NCI-H1436 (cell line): ENCODE results near the gene TSKS.

Source experiments
- DNase-seq: peaks from one replicate; lab custom pipeline; 2025; lab: John Stamatoyannopoulos, UW

Gene TSKS, protein sequence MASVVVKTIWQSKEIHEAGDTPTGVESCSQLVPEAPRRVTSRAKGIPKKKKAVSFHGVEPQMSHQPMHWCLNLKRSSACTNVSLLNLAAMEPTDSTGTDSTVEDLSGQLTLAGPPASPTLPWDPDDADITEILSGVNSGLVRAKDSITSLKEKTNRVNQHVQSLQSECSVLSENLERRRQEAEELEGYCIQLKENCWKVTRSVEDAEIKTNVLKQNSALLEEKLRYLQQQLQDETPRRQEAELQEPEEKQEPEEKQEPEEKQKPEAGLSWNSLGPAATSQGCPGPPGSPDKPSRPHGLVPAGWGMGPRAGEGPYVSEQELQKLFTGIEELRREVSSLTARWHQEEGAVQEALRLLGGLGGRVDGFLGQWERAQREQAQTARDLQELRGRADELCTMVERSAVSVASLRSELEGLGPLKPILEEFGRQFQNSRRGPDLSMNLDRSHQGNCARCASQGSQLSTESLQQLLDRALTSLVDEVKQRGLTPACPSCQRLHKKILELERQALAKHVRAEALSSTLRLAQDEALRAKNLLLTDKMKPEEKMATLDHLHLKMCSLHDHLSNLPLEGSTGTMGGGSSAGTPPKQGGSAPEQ

DNA sequence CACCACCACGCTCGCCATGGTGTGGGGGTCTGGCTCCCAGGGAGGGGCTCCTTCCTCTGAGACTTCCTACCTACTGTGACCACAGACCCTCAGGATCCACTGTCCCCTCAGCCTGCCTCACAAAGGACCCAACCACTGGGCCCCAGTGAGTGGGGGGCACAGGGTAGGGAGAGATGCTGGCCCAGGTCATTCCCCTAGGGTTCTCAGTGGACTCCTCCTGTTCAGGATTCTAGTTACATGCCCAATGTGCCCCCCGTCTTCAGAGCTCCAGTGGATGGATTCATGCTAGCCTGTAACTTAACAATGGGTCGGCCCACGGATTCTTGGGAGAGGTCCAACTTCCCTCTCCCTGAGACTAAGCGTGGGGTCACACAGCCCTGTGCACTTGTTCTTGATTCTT is at the start of gene TSKS:
TSS of gene TSKS (minus strand) at position 77 of the 400 bp plus-strand sequence. CDS start at position 18, 59 bp downstream.
- DNase-seq, result no peak

GRCh38 chr19:49812452-49812996 is 49.4 kb upstream of the TSKS start:
- no peak for DNase-seq

- DNase-seq, result no peak
Measured at GRCh38 chr19:49811328-49811727, 48.2 kb upstream of the TSKS start.

DNA sequence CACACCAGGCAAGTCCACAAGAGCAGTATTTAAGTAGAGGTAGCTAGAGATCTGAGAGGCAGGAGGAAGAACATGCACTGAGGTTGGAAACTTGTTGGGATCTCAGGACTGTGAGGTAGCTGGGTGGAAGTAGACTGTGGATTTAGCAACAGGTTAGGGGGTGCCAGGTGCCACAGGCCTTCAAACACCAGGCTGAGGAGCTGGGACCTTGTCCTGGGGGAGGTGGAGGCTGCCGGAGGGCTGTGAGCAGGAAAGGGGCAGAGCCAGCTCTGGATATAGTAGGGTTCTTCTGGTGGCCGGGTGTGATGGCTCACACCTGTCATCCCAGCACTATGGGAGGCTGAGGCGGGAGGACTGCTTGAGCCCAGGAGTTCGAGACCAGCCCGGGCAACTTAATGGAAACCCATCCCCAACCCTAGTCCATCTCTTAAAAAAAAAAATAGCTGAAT is 46.9 kb upstream of the TSKS start:
- no peak for DNase-seq

DNA sequence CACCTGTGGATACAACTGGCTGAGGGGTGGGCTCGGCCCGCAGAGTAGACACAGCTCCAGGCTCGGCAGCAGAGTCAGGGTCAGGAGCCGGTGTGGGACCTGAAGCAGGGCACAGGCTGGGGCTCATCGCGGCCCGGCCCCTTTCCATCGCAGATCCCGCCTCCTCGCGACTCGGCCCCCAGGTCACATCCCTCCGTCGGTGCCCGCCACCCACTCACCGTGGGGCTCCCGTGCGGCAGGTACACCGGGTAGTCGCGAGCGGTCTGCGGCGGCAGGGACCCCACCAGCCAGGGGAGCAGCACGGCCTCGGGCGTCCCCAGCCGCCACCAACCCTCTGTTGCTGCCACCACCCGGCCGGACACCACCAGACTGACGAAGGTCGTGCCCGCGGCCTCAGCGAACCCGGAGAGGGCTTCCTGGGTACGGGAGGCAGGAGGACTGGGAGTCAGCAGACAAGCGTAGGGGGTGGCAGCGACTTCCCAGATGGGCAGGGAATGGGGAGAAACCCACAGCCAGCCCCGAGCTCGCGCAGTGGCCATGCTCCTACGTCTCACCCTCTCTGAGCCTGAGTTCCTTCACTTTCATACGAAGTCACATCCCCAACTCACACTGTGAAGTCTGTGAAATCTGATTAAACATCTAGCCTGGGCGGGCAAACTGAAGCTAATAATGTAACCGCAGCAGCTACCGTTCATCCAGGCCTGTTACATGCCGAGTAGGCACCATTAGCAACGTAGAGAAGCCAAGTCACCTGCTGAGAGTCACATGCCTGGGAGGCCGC is 46.2 kb upstream of the TSKS start:
- DNase-seq, result no peak

GRCh38 chr19:49808711-49809159 is 45.6 kb upstream of the TSKS start:
- DNase-seq, result peak; percentile 99

- no peak for DNase-seq
Measured at GRCh38 chr19:49807904-49808675, 45.0 kb upstream of the TSKS start.

- no peak for DNase-seq
Measured at GRCh38 chr19:49807058-49807903, 44.2 kb upstream of the TSKS start.

DNA sequence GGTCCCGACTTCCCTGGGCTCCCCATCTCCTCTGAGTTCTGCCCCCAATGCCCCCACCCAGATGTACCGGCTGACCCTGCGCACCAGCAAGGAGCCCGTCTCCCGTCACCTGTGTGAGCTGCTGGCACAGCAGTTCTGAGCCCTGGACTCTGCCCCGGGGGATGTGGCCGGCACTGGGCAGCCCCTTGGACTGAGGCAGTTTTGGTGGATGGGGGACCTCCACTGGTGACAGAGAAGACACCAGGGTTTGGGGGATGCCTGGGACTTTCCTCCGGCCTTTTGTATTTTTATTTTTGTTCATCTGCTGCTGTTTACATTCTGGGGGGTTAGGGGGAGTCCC is 43.5 kb upstream of the TSKS start:
- no peak for DNase-seq

DNA sequence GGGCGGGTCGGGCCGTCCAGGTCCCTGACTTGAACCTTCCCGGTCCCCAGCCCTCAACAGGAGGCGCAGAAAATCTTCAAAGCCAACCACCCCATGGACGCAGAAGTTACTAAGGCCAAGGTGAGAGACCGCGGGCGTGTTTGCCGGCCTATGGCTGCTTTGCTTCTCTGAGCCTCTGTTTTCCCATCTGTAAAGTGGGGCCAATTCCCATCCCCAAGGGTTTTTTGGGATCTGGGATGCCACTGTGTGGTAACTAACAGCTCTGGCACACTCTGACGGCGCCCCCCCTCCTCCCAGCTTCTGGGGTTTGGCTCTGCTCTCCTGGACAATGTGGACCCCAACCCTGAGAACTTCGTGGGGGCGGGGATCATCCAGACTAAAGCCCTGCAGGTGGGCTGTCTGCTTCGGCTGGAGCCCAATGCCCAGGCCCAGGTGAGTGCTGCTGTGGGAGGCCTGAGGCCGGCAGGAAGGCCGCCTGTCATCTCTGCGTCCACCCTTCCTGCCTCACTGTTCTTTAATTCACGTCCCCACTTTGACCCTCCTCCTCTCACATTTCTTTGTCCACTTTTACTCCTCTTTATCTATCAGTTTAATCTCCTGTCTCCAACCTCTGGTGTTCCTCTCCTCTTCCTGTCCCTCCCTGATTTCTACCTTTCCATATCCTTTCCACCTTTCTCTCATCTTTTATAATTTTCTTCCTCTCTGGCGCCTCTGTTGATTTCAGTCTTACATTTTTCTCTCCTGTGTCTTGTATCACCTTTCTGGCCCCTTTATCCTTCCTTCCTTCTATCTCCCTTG is 42.9 kb upstream of the TSKS start:
- no peak for DNase-seq

GRCh38 chr19:49803529-49803856 is 40.4 kb upstream of the TSKS start:
- DNase-seq, result no peak

DNA sequence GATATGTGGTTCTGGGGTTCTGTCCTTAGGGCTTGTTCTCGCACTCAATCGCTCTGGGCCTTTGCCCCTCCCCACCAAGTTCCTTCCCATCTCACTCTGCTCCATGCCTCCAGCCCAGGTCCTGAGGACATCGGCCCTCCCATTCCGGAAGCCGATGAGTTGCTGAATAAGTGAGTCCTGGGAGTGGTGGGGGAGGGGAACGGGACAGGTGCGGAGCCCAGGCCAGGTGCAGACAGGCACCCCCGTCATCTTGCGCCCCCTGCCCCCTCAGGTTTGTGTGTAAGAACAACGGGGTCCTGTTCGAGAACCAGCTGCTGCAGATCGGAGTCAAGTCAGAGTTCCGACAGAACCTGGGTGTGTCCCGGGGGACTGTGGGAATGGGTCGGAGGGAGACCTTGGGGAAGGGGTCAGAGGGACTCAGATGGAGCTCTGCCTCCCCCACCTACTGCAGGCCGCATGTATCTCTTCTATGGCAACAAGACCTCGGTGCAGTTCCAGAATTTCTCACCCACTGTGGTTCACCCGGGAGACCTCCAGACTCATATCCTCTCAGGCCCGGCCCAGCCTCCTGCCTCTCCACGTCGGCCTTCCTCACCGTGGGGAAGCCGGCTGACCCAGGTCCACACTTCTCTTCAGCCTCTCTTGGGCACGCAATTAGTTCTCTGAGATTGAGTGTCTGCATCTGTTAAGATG is 39.9 kb upstream of the TSKS start:
- DNase-seq, result no peak

DNA sequence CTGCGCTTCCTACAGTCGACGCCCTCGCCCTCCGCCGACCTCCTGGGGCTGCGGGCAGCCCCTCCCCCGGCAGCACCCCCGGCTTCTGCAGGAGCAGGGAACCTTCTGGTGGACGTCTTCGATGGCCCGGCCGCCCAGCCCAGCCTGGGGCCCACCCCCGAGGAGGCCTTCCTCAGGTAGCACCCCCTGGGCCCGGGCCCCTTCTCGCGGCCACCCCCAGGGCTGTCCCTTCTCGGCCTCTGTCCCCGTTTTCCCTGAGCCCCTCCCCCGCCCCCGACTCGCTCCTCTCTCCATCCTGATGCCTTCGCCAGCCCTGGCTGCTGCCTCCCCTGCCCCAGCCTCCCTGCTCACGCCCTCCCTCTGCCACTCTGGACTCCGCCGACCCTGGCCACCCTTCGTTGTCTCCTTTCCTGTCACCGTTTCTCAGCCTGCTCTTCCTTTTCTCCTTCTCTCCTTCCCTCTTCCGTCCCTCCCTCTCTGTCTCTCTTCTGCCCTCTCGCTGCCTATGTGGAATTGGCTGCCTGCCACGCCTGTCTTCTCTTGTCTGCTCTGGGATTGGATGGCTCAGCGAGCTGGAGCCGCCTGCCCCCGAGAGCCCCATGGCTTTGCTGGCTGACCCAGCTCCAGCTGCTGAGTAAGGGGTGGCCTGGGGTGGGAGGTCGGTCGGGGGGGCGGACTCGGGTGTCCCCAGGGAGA is 39.0 kb upstream of the TSKS start:
- DNase-seq, result peak; percentile 80

GRCh38 chr19:49801401-49801888 is 38.3 kb upstream of the TSKS start:
- no peak for DNase-seq

DNA sequence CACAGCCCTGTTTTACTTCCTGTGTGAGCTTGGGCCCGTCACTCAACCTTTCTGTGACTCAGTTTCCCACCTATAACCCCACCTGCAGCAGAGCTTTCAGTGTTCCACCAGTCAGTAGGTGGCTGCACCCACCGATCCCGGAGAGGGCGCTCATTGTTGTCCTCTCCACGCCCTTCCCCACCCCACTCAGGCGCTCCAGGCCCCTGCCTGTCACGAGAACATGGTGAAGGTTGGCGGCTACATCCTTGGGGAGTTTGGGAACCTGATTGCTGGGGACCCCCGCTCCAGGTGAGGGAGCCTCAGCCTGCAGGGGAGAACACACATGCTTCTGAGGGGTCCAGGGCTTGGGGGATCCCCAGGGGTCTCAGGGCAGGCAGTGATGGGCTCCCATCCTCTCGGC is 37.7 kb upstream of the TSKS start:
- no peak for DNase-seq

DNA sequence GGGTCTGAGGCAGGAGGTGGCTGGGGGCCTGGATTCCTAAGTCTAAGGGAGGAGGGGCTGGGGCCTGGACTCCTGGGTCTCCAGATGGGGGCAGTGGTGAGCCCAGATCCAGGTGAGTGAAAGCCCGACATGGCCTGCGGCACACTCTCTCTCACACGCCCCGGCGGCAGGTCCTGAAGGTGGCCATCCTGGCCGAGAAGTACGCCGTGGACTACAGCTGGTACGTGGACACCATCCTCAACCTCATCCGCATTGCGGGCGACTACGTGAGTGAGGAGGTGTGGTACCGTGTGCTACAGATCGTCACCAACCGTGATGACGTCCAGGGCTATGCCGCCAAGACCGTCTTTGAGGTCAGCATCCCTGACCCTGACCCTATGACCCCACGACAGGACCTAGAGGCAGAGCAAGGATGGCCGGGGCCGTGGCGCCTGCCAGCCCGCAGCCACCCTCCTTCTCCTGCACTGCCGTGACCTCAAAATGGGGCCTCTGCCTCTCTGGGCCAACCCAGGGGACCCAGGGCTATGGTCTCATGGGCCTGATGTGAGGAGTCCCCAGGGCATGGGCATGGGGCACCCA is 36.8 kb upstream of the TSKS start:
- no peak for DNase-seq

- no peak for DNase-seq
Measured at GRCh38 chr19:49799271-49799797, 36.2 kb upstream of the TSKS start.

GRCh38 chr19:49798574-49798973 is 35.5 kb upstream of the TSKS start:
- no peak for DNase-seq
